ENCODE results near the gene PAGR1.

GRCh38 chr16:29807426-29808218 is 8.3 kb upstream of the PAGR1 start:
- TF ChIP-seq EZH2 (IDR thresholded peaks at IDR 0.05; ENCODE audit: borderline replicate concordance) (no peak), CTCF (IDR thresholded peaks at IDR 0.05; ENCODE audit: poor library complexity) (peak; percentile 56)
